GM23338 (cell line): ENCODE measurements around the gene MGLL. TPM values are rescaled to one million over a fixed set of nuclear protein-coding genes. Genes with fewer than 3 reads are reported as not detected.

Experiments used
- ATAC-seq: fragments of 200-7000 bp; cut with Tn5 transposase; 3 replicates; pipeline ENCODE4 v1.9.1; 2020
- DNase-seq: peaks from one replicate; pipeline ENCODE4 v3.0.0-alpha.2; 2015; ENCODE audit warnings: low spot score
- H2AFZ ChIP-seq: fragments of 200-600 bp; sonication (generic); 2 replicates; pipeline ENCODE4 v1.8.0; 2016; ENCODE audit warnings: antibody characterized with exemption, mild to moderate bottlenecking, moderate library complexity
- H3F3A ChIP-seq: fragments of 200-600 bp; sonication (generic); replicated peaks from 2 replicates; pipeline ENCODE4 v1.8.0; 2017; ENCODE audit warnings: antibody characterized with exemption, mixed run types, low read depth
- H3K27ac ChIP-seq: fragments of 200-600 bp; sonication (generic); 2 replicates; pipeline ENCODE4 v1.6.1; 2016; ENCODE audit warnings: low read depth
- H3K27me3 ChIP-seq: fragments of 200-600 bp; sonication (generic); 2 replicates; pipeline ENCODE4 v1.8.0; 2016; ENCODE audit warnings: mild to moderate bottlenecking, mixed run types, moderate library complexity; ENCODE audit not compliant: insufficient read depth
- H3K36me3 ChIP-seq: fragments of 200-600 bp; sonication (generic); 2 replicates; pipeline ENCODE4 v1.8.0; 2016; ENCODE audit warnings: mild to moderate bottlenecking; ENCODE audit not compliant: insufficient read depth
- H3K4me1 ChIP-seq: fragments of 200-600 bp; sonication (generic); 2 replicates; pipeline ENCODE4 v1.8.0; 2016; ENCODE audit warnings: mild to moderate bottlenecking, moderate library complexity; ENCODE audit not compliant: insufficient read depth
- H3K4me2 ChIP-seq: fragments of 200-600 bp; sonication (generic); 2 replicates; pipeline ENCODE4 v1.7.1; 2017; ENCODE audit warnings: mixed run types
- H3K4me3 ChIP-seq: fragments of 200-600 bp; sonication (generic); 2 replicates; pipeline ENCODE4 v1.6.1; 2016; ENCODE audit warnings: mixed run types
- H3K79me2 ChIP-seq: fragments of 200-600 bp; sonication (generic); replicated peaks from 2 replicates; pipeline ENCODE4 v1.8.0; 2017; ENCODE audit warnings: mild to moderate bottlenecking; ENCODE audit not compliant: insufficient read depth
- H3K9me2 ChIP-seq: fragments of 200-600 bp; sonication (generic); 2 replicates; pipeline ENCODE4 v1.8.0; 2017; ENCODE audit not compliant: insufficient read depth
- H4K20me1 ChIP-seq: fragments of 200-600 bp; sonication (generic); replicated peaks from 2 replicates; pipeline ENCODE4 v1.8.0; 2017; ENCODE audit warnings: mild to moderate bottlenecking; ENCODE audit not compliant: insufficient read depth
- H3K27ac Mint-ChIP-seq: 2 replicates; pipeline ENCODE4 v1.8.0; 2020; ENCODE audit warnings: inconsistent platforms, mild to moderate bottlenecking, moderate library complexity, mixed read lengths
- H3K27me3 Mint-ChIP-seq: 3 replicates; pipeline ENCODE4 v1.8.0; 2022; ENCODE audit warnings: low read depth, mild to moderate bottlenecking, moderate library complexity, mixed read lengths, inconsistent platforms; ENCODE audit not compliant: insufficient read depth, poor library complexity
- H3K36me3 Mint-ChIP-seq: 3 replicates; pipeline ENCODE4 v1.8.0; 2021; ENCODE audit warnings: low read depth, mild to moderate bottlenecking, inconsistent platforms, moderate library complexity, mixed read lengths
- H3K4me1 Mint-ChIP-seq: 3 replicates; pipeline ENCODE4 v1.8.0; 2020; ENCODE audit warnings: mild to moderate bottlenecking, inconsistent platforms, mixed read lengths
- H3K4me3 Mint-ChIP-seq: 3 replicates; pipeline ENCODE4 v1.8.0; 2021; ENCODE audit warnings: moderate library complexity, mild to moderate bottlenecking, inconsistent platforms, mixed read lengths
- H3K9me3 Mint-ChIP-seq: 3 replicates; pipeline ENCODE4 v1.8.0; 2020; ENCODE audit warnings: moderate library complexity, mild to moderate bottlenecking, inconsistent platforms, mixed read lengths
- CREB1 ChIP-seq: fragments of 250-450 bp; sonication (Bioruptor Pico); IDR thresholded peaks from 2 replicates; pipeline ENCODE4 v1.5.0; 2020; ENCODE audit warnings: low read depth, mild to moderate bottlenecking, moderate library complexity
- EZH2 ChIP-seq: fragments of 200-600 bp; sonication (generic); IDR thresholded peaks from one replicate; pipeline ENCODE4 v1.8.0; 2017; ENCODE audit warnings: antibody characterized with exemption, mild to moderate bottlenecking, low read depth; ENCODE audit not compliant: unreplicated experiment
- JUNB ChIP-seq: IDR thresholded peaks from one replicate; pipeline ENCODE4 v1.6.1; 2016; ENCODE audit warnings: antibody characterized with exemption; ENCODE audit not compliant: unreplicated experiment
- NANOG ChIP-seq: IDR thresholded peaks from 2 replicates; pipeline ENCODE4 v1.6.1; 2016; ENCODE audit warnings: antibody characterized with exemption, borderline replicate concordance
- STAT1 ChIP-seq: IDR thresholded peaks from one replicate; pipeline ENCODE4 v1.6.1; 2016; ENCODE audit warnings: antibody characterized with exemption; ENCODE audit not compliant: unreplicated experiment
- polyA plus RNA-seq: library from polyadenylated mRNA; unstranded; fragments of >200 nt; fragmentation: Nextera tagmentation; extraction: Ambion mirVana; gene quantifications from 2 replicates; pipeline ENCODE4 v1.2.1, GENCODE V29; 2016
- total RNA-seq: library from RNA; depleted of rRNA; stranded (reverse); fragments of >200 nt; shearing (Covaris generic); gene quantifications from 2 replicates; pipeline ENCODE4 v1.2.3, GENCODE V29; 2014
- TF ChIP-seq, protein P1 (sequence below): fragments of 250-450 bp; sonication (Bioruptor Pico); IDR thresholded peaks from 2 replicates; pipeline ENCODE4 v1.5.0; 2020; ENCODE audit warnings: mild to moderate bottlenecking, moderate library complexity
- TF ChIP-seq, protein P2 (sequence below), 2 experiments: fragments of 200-600 bp in 1 of 2; sonication (generic) in 1 of 2; conservative IDR thresholded peaks; 2 replicates each; pipeline versions ENCODE4 v1.5.1 to v1.6.1; 2016 to 2017; ENCODE audit warnings: antibody characterized with exemption in 2 of 2, low read depth in 2 of 2, mild to moderate bottlenecking in 2 of 2, moderate library complexity in 1 of 2

The MGLL gene
- total and polyA plus RNA-seq, 2 experiments from 2014 or later = 0.71 to 0.83 TPM

GRCh38 chr3:127858937-127859336 lies 36.6 kb upstream of the MGLL start (continued):
- TF ChIP-seq EZH2 (no peak), STAT1 (no peak), NANOG (no peak), CREB1 (CRISPR knock-in tag) (no peak)

DNA sequence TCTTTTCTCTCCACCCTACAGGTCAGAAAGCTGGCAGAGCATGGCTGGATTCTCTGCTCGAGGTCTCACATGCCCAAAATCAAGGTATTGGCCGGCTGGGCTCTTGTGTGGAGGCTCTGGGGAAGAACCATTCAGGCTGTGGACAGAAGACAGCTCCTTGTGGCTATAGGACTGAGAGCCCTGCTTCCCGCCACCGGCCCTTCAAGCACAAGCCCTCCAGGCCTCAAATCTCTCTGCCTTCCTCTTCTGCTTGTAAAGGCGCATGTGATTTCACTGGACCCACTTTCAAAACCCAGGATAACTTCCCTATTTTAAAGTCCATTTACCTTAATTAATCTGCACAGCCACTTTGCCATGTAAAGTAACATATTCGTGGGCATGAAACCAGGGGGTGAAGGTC lies 36.2 kb upstream of the MGLL start:
- ATAC-seq (no peak), DNase-seq (no peak)
- Histone ChIP-seq H3K79me2 (no peaks in the 10 kb centered on the region), H3F3A (no peaks in the 10 kb centered on the region), H3K4me3 (no peak overlapping the region), H3K36me3 (no peaks in the 10 kb centered on the region), H3K27ac (no peak overlapping the region), H2AFZ (no peak overlapping the region), H3K27me3 (no peaks in the 10 kb centered on the region), H3K9me2 (no peaks in the 10 kb centered on the region), H3K4me2 (no peak overlapping the region), H4K20me1 (no peaks in the 10 kb centered on the region), H3K4me1 (no peaks in the 10 kb centered on the region)
- Mint-ChIP-seq H3K27me3 (peaks cover 2% of the 10 kb centered on the region), H3K4me3 (no peak overlapping the region), H3K27ac (no peak overlapping the region), H3K36me3 (no peaks in the 10 kb centered on the region), H3K4me1 (peaks cover 7% of the 10 kb centered on the region), H3K9me3 (no peaks in the 10 kb centered on the region)
- TF ChIP-seq, protein P1, sequence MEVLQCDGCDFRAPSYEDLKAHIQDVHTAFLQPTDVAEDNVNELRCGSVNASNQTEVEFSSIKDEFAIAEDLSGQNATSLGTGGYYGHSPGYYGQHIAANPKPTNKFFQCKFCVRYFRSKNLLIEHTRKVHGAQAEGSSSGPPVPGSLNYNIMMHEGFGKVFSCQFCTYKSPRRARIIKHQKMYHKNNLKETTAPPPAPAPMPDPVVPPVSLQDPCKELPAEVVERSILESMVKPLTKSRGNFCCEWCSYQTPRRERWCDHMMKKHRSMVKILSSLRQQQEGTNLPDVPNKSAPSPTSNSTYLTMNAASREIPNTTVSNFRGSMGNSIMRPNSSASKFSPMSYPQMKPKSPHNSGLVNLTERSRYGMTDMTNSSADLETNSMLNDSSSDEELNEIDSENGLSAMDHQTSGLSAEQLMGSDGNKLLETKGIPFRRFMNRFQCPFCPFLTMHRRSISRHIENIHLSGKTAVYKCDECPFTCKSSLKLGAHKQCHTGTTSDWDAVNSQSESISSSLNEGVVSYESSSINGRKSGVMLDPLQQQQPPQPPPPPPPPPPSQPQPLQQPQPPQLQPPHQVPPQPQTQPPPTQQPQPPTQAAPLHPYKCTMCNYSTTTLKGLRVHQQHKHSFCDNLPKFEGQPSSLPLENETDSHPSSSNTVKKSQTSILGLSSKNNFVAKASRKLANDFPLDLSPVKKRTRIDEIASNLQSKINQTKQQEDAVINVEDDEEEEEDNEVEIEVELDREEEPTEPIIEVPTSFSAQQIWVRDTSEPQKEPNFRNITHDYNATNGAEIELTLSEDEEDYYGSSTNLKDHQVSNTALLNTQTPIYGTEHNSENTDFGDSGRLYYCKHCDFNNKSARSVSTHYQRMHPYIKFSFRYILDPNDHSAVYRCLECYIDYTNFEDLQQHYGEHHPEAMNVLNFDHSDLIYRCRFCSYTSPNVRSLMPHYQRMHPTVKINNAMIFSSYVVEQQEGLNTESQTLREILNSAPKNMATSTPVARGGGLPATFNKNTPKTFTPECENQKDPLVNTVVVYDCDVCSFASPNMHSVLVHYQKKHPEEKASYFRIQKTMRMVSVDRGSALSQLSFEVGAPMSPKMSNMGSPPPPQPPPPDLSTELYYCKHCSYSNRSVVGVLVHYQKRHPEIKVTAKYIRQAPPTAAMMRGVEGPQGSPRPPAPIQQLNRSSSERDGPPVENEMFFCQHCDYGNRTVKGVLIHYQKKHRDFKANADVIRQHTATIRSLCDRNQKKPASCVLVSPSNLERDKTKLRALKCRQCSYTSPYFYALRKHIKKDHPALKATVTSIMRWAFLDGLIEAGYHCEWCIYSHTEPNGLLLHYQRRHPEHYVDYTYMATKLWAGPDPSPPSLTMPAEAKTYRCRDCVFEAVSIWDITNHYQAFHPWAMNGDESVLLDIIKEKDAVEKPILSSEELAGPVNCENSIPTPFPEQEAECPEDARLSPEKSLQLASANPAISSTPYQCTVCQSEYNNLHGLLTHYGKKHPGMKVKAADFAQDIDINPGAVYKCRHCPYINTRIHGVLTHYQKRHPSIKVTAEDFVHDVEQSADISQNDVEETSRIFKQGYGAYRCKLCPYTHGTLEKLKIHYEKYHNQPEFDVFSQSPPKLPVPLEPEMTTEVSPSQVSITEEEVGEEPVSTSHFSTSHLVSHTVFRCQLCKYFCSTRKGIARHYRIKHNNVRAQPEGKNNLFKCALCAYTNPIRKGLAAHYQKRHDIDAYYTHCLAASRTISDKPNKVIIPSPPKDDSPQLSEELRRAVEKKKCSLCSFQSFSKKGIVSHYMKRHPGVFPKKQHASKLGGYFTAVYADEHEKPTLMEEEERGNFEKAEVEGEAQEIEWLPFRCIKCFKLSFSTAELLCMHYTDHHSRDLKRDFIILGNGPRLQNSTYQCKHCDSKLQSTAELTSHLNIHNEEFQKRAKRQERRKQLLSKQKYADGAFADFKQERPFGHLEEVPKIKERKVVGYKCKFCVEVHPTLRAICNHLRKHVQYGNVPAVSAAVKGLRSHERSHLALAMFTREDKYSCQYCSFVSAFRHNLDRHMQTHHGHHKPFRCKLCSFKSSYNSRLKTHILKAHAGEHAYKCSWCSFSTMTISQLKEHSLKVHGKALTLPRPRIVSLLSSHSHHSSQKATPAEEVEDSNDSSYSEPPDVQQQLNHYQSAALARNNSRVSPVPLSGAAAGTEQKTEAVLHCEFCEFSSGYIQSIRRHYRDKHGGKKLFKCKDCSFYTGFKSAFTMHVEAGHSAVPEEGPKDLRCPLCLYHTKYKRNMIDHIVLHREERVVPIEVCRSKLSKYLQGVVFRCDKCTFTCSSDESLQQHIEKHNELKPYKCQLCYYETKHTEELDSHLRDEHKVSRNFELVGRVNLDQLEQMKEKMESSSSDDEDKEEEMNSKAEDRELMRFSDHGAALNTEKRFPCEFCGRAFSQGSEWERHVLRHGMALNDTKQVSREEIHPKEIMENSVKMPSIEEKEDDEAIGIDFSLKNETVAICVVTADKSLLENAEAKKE (CRISPR knock-in tag) = no peak

DNA sequence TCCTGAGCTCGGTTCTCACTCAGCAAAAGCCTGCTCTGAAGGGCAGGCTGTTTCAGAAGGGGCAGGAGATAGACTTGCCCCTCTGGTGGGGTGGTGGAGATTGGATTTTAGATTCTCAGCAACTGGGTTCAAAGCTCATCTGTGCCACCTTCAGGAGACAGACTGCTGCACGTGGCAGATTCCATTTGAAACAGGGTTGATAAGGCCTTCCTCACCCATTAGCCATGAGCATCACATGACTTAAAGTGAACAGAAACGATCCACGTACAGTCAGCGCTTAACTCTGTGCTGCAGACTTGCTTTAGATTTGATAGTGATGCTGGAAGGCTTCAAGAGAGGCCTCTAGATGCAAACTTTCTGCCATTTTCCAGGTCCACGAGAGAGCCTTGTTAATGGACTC lies 35.0 kb upstream of the MGLL start:
- peaks cover 2% of the 10 kb centered on the region for H3K27me3 Mint-ChIP-seq
- Histone ChIP-seq H4K20me1 (no peaks in the 10 kb centered on the region), H3K27me3 (no peaks in the 10 kb centered on the region), H3K4me2 (no peak overlapping the region), H3F3A (no peaks in the 10 kb centered on the region), H3K9me2 (no peaks in the 10 kb centered on the region), H3K27ac (no peak overlapping the region), H3K79me2 (no peaks in the 10 kb centered on the region), H3K36me3 (no peaks in the 10 kb centered on the region), H3K4me1 (no peaks in the 10 kb centered on the region; the same call in 1 of the 2 replicates), H3K4me3 (no peak overlapping the region), H2AFZ (peak overlapping the region; percentile 69; the same call in 1 of the 2 replicates)
- H3K36me3 Mint-ChIP-seq = no peaks in the 10 kb centered on the region
- H3K4me3 Mint-ChIP-seq = no peak overlapping the region
- no peaks in the 10 kb centered on the region for H3K9me3 Mint-ChIP-seq
- no peak for DNase-seq
- ATAC-seq = no peak
- peaks cover 7% of the 10 kb centered on the region for H3K4me1 Mint-ChIP-seq
- no peak overlapping the region for H3K27ac Mint-ChIP-seq
- no peak for TF ChIP-seq JUNB
- TF ChIP-seq, protein P2, sequence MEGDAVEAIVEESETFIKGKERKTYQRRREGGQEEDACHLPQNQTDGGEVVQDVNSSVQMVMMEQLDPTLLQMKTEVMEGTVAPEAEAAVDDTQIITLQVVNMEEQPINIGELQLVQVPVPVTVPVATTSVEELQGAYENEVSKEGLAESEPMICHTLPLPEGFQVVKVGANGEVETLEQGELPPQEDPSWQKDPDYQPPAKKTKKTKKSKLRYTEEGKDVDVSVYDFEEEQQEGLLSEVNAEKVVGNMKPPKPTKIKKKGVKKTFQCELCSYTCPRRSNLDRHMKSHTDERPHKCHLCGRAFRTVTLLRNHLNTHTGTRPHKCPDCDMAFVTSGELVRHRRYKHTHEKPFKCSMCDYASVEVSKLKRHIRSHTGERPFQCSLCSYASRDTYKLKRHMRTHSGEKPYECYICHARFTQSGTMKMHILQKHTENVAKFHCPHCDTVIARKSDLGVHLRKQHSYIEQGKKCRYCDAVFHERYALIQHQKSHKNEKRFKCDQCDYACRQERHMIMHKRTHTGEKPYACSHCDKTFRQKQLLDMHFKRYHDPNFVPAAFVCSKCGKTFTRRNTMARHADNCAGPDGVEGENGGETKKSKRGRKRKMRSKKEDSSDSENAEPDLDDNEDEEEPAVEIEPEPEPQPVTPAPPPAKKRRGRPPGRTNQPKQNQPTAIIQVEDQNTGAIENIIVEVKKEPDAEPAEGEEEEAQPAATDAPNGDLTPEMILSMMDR (conservative IDR thresholded peaks at IDR 0.05; ENCODE audit: low read depth in 2 of 2) = peak in 1 of 2 experiments; percentile 22; a peak in 2 of 4 replicates
